Progenitor cell of endocrine pancreas (in vitro differentiated cells): Measurements from ENCODE around the gene GPR4. TPM values are rescaled to one million over a fixed set of nuclear protein-coding genes. Genes with fewer than 3 reads are reported as not detected.

Experiments used
- DNase-seq: peaks from one replicate; pipeline ENCODE4 v3.0.0; 2021; ENCODE audit warnings: low spot score; ENCODE audit not compliant: unreplicated experiment
- H3K27ac Mint-ChIP-seq: 2 replicates; pipeline ENCODE4 v1.8.0; 2021; ENCODE audit warnings: mild to moderate bottlenecking, moderate library complexity, mixed read lengths
- H3K27me3 Mint-ChIP-seq: 2 replicates; pipeline ENCODE4 v1.8.0; 2021; ENCODE audit warnings: mixed read lengths
- H3K36me3 Mint-ChIP-seq: 2 replicates; pipeline ENCODE4 v1.8.0; 2022; ENCODE audit warnings: mixed read lengths; ENCODE audit not compliant: insufficient read depth
- H3K4me1 Mint-ChIP-seq: 2 replicates; pipeline ENCODE4 v1.8.0; 2021; ENCODE audit warnings: low read depth, mixed read lengths
- H3K4me3 Mint-ChIP-seq: 2 replicates; pipeline ENCODE4 v1.8.0; 2021; ENCODE audit warnings: low read depth, mild to moderate bottlenecking, moderate library complexity, mixed read lengths
- H3K9me3 Mint-ChIP-seq: 2 replicates; pipeline ENCODE4 v1.8.0; 2021; ENCODE audit warnings: low read depth, mixed read lengths
- total RNA-seq: library from RNA; stranded (reverse); gene quantifications from 2 replicates; pipeline ENCODE4 v1.2.1, GENCODE V29; 2021
- TF ChIP-seq, protein P1 (sequence below): fragments of 200-600 bp; sonication (generic); IDR thresholded peaks from one replicate; pipeline ENCODE4 v1.5.0; 2021; ENCODE audit warnings: antibody characterized with exemption, mild to moderate bottlenecking; ENCODE audit not compliant: unreplicated experiment

Gene GPR4
- total RNA-seq, 1 donor from 2014 or later, result not detected

- Mint-ChIP-seq H3K9me3 (no peaks in the 10 kb centered on the region), H3K4me3 (no peak overlapping the region), H3K27me3 (peaks cover 79% of the 10 kb centered on the region), H3K27ac (no peak overlapping the region), H3K4me1 (no peaks in the 10 kb centered on the region), H3K36me3 (no peaks in the 10 kb centered on the region)
- no peak for DNase-seq
- TF ChIP-seq, protein P1, sequence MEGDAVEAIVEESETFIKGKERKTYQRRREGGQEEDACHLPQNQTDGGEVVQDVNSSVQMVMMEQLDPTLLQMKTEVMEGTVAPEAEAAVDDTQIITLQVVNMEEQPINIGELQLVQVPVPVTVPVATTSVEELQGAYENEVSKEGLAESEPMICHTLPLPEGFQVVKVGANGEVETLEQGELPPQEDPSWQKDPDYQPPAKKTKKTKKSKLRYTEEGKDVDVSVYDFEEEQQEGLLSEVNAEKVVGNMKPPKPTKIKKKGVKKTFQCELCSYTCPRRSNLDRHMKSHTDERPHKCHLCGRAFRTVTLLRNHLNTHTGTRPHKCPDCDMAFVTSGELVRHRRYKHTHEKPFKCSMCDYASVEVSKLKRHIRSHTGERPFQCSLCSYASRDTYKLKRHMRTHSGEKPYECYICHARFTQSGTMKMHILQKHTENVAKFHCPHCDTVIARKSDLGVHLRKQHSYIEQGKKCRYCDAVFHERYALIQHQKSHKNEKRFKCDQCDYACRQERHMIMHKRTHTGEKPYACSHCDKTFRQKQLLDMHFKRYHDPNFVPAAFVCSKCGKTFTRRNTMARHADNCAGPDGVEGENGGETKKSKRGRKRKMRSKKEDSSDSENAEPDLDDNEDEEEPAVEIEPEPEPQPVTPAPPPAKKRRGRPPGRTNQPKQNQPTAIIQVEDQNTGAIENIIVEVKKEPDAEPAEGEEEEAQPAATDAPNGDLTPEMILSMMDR, result no peak
These were observed 3.6 kb downstream of the GPR4 start for GRCh38 chr19:45598267-45599001.

DNA sequence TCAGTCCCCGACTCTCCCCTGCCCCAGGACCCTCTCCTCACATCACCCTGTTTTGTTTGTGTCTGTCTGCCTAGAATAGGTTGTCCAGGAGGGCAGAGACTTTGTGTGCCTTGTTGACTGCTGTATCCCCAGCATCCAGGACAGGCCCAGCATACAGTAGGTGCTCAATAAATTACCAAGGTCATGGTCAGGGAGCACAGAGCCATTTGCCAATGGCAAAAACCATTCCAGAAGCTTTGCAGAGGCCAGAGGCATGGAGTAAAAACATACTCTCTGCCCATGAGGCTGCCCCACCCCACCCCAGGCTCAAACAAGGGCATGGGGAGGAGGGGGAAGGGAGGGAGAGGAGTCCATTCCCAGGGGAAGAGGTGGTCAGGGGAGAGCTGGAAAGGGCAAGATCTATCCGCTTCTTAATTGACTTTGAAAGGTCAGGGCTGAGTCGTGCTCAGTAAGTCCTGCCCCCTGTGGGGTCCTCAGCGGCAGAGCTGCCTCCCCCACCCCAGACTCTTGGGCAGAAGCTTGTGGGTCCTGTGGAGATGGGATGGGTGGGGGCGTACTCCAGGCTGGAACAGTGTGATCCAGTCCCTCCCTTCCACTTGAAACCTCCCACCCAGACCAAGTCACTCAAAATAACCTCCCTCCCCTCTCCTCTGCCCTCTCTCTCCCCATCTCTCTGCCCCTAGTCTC is 4.4 kb downstream of the GPR4 start:
- no peaks in the 10 kb centered on the region for H3K4me1 Mint-ChIP-seq
- no peaks in the 10 kb centered on the region for H3K36me3 Mint-ChIP-seq
- no peak for DNase-seq
- no peak overlapping the region for H3K4me3 Mint-ChIP-seq
- H3K27me3 Mint-ChIP-seq, result peaks cover 71% of the 10 kb centered on the region
- H3K27ac Mint-ChIP-seq, result no peak overlapping the region
- TF ChIP-seq, protein P1, result no peak
- no peaks in the 10 kb centered on the region for H3K9me3 Mint-ChIP-seq

DNA sequence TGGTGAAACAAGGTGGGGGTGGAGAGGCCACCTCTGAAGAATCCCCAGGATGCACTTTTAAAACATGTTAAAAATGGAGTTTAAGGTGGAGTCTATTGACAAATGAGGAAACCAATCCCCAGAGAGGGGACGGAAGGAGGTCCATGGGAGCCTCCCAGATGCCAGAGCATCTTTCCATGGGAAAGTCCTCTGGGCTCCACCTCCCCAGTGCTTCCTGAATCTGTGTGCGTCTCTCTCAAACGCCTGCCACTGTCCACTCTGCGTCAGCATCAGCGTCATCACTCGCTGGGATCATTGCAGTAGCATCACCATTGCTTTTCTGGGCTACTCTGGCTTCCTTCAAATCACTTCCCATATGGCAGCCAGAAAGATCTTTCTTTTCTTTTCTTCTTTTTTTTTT is 6.2 kb downstream of the GPR4 start:
- Mint-ChIP-seq H3K27me3 (peaks cover 72% of the 10 kb centered on the region), H3K36me3 (no peaks in the 10 kb centered on the region), H3K4me1 (no peaks in the 10 kb centered on the region), H3K4me3 (no peak overlapping the region), H3K27ac (no peak overlapping the region), H3K9me3 (no peaks in the 10 kb centered on the region)
- TF ChIP-seq, protein P1, result no peak
- DNase-seq, result no peak

DNA sequence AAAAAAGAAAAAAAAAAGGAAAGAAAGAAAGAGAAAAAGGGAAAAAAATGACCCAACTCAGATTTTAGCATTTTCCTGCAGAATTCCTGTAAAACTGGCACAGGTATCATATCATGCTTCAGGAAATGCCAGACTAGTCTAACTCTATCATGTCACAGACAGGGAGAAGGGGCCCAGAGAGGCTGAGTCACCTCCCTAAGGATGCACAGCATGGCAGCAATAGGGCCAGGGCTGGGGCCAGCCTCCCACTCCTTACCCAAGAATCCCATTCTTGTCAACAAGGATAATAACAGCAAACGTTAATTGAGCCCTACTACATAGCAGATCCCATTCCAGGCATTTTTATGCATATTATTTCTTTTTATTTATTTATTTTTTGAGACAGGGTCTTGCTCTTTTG is 8.5 kb downstream of the GPR4 start:
- H3K4me3 Mint-ChIP-seq, result no peak overlapping the region
- TF ChIP-seq, protein P1, result no peak
- no peak for DNase-seq
- no peaks in the 10 kb centered on the region for H3K9me3 Mint-ChIP-seq
- H3K27me3 Mint-ChIP-seq, result peaks cover 63% of the 10 kb centered on the region
- no peak overlapping the region for H3K27ac Mint-ChIP-seq
- no peaks in the 10 kb centered on the region for H3K36me3 Mint-ChIP-seq
- H3K4me1 Mint-ChIP-seq, result no peaks in the 10 kb centered on the region

- TF ChIP-seq, protein P1, result no peak
- Mint-ChIP-seq H3K4me3 (no peak overlapping the region), H3K4me1 (no peaks in the 10 kb centered on the region)
These were observed 9.6 kb downstream of the GPR4 start for GRCh38 chr19:45592366-45592765.

More at GRCh38 chr19:45592366-45592765, 9.6 kb downstream of the GPR4 start:
- Mint-ChIP-seq H3K27me3 (peaks cover 52% of the 10 kb centered on the region), H3K36me3 (no peaks in the 10 kb centered on the region), H3K27ac (no peak overlapping the region), H3K9me3 (no peaks in the 10 kb centered on the region)
- DNase-seq, result no peak
